ENCODE data around the gene KLF11. TPM values are rescaled to one million over a fixed set of nuclear protein-coding genes. Genes with fewer than 3 reads are reported as not detected.

Gene KLF11
- total RNA-seq (10 to 100 TPM; 38.0 to 44.5 TPM), total RNA-seq (14.4 to 52.4 reads per million in 2 donors)

- DNase-seq (peak; percentile 73 to 87 (median 78)), ATAC-seq (peak; percentile 69)
- H3K27me3 Mint-ChIP-seq, result no peaks in the 10 kb centered on the region
- H3K27ac Mint-ChIP-seq, result peak within 1 kb of the TSS; percentile 93
- peaks cover 24% of the 10 kb centered on the region for H3K4me1 Mint-ChIP-seq
- peak within 1 kb of the TSS; percentile 90 for H3K4me3 Mint-ChIP-seq
- H3K9me3 ChIP-seq (ENCODE audit: control insufficient read depth, low read length, poor library complexity, severe bottlenecking), result no peaks in the 10 kb centered on the region
- no peaks in the 10 kb centered on the region for H3K36me3 Mint-ChIP-seq (ENCODE audit: low read depth)
Measured at GRCh38 chr2:10043256-10043905, at the start of gene KLF11. KLF11 (plus strand) TSS chr2:10043550; CDS start chr2:10043717, 167 bp downstream.

GRCh38 chr2:9994462-9994861 lies 48.9 kb upstream of the KLF11 start:
- H3K9me3 ChIP-seq (ENCODE audit: control insufficient read depth, low read length, poor library complexity, severe bottlenecking), result no peaks in the 10 kb centered on the region
- Mint-ChIP-seq H3K36me3 (ENCODE audit: low read depth) (no peaks in the 10 kb centered on the region), H3K27ac (no peak overlapping the region), H3K4me1 (peaks cover 15% of the 10 kb centered on the region), H3K4me3 (no peak overlapping the region), H3K27me3 (peaks cover 14% of the 10 kb centered on the region)
- ATAC-seq, result no peak
- no peak for DNase-seq

- H3K27me3 Mint-ChIP-seq, result peaks cover 14% of the 10 kb centered on the region
- ATAC-seq (no peak), DNase-seq (no peak)
- H3K4me1 Mint-ChIP-seq, result peaks cover 15% of the 10 kb centered on the region
- no peak overlapping the region for H3K4me3 Mint-ChIP-seq
- H3K27ac Mint-ChIP-seq, result no peak overlapping the region
- no peaks in the 10 kb centered on the region for H3K9me3 ChIP-seq (ENCODE audit: control insufficient read depth, low read length, poor library complexity, severe bottlenecking)
- H3K36me3 Mint-ChIP-seq (ENCODE audit: low read depth), result no peaks in the 10 kb centered on the region
Measured at GRCh38 chr2:9995059-9995458, 48.3 kb upstream of the KLF11 start.

- no peak overlapping the region for H3K27ac Mint-ChIP-seq
- H3K4me1 Mint-ChIP-seq, result peaks cover 15% of the 10 kb centered on the region
Measured at GRCh38 chr2:9996321-9996720, 47.0 kb upstream of the KLF11 start.

GRCh38 chr2:9997936-9998335 lies 45.4 kb upstream of the KLF11 start:
- Mint-ChIP-seq H3K27ac (no peak overlapping the region), H3K27me3 (peaks cover 8% of the 10 kb centered on the region), H3K4me3 (no peak overlapping the region), H3K4me1 (peaks cover 15% of the 10 kb centered on the region), H3K36me3 (ENCODE audit: low read depth) (no peaks in the 10 kb centered on the region)
- DNase-seq, result no peak
- no peak for ATAC-seq
- H3K9me3 ChIP-seq (ENCODE audit: control insufficient read depth, low read length, poor library complexity, severe bottlenecking), result no peaks in the 10 kb centered on the region

More at GRCh38 chr2:9996321-9996720, 47.0 kb upstream of the KLF11 start:
- peaks cover 14% of the 10 kb centered on the region for H3K27me3 Mint-ChIP-seq
- H3K4me3 Mint-ChIP-seq, result no peak overlapping the region
- DNase-seq, result no peak
- no peaks in the 10 kb centered on the region for H3K36me3 Mint-ChIP-seq (ENCODE audit: low read depth)
- no peaks in the 10 kb centered on the region for H3K9me3 ChIP-seq (ENCODE audit: control insufficient read depth, low read length, poor library complexity, severe bottlenecking)
- ATAC-seq, result no peak

GRCh38 chr2:9998916-9999654 lies 44.3 kb upstream of the KLF11 start:
- H3K4me1 Mint-ChIP-seq, result peaks cover 10% of the 10 kb centered on the region
- ATAC-seq (no peak), DNase-seq (no peak)
- H3K36me3 Mint-ChIP-seq (ENCODE audit: low read depth), result no peaks in the 10 kb centered on the region
- H3K9me3 ChIP-seq (ENCODE audit: control insufficient read depth, low read length, poor library complexity, severe bottlenecking), result no peaks in the 10 kb centered on the region
- no peak overlapping the region for H3K4me3 Mint-ChIP-seq
- H3K27me3 Mint-ChIP-seq, result peaks cover 8% of the 10 kb centered on the region
- H3K27ac Mint-ChIP-seq, result no peak overlapping the region

- H3K27ac Mint-ChIP-seq, result no peak overlapping the region
- DNase-seq (no peak), ATAC-seq (no peak)
- H3K4me1 Mint-ChIP-seq, result peaks cover 8% of the 10 kb centered on the region
- peaks cover 9% of the 10 kb centered on the region for H3K27me3 Mint-ChIP-seq
- no peaks in the 10 kb centered on the region for H3K9me3 ChIP-seq (ENCODE audit: control insufficient read depth, low read length, poor library complexity, severe bottlenecking)
- H3K4me3 Mint-ChIP-seq, result no peak overlapping the region
- H3K36me3 Mint-ChIP-seq (ENCODE audit: low read depth), result no peaks in the 10 kb centered on the region
Measured at GRCh38 chr2:9999693-10000092, 43.7 kb upstream of the KLF11 start.

- DNase-seq, result no peak
- H3K27ac Mint-ChIP-seq, result no peak overlapping the region
- peaks cover 12% of the 10 kb centered on the region for H3K27me3 Mint-ChIP-seq
- peaks cover 5% of the 10 kb centered on the region for H3K4me1 Mint-ChIP-seq
- ATAC-seq, result no peak
- H3K4me3 Mint-ChIP-seq, result no peak overlapping the region
- H3K9me3 ChIP-seq (ENCODE audit: control insufficient read depth, low read length, poor library complexity, severe bottlenecking), result no peaks in the 10 kb centered on the region
- H3K36me3 Mint-ChIP-seq (ENCODE audit: low read depth), result no peaks in the 10 kb centered on the region
Measured at GRCh38 chr2:10000541-10000940, 42.8 kb upstream of the KLF11 start.

GRCh38 chr2:10001586-10001985 lies 41.8 kb upstream of the KLF11 start:
- no peak for ATAC-seq
- Mint-ChIP-seq H3K4me1 (peaks cover 3% of the 10 kb centered on the region), H3K4me3 (no peak overlapping the region), H3K27ac (no peak overlapping the region), H3K36me3 (ENCODE audit: low read depth) (no peaks in the 10 kb centered on the region), H3K27me3 (peaks cover 16% of the 10 kb centered on the region)
- no peaks in the 10 kb centered on the region for H3K9me3 ChIP-seq (ENCODE audit: control insufficient read depth, low read length, poor library complexity, severe bottlenecking)
- no peak for DNase-seq

GRCh38 chr2:10002109-10002508 lies 41.2 kb upstream of the KLF11 start:
- H3K9me3 ChIP-seq (ENCODE audit: control insufficient read depth, low read length, poor library complexity, severe bottlenecking), result no peaks in the 10 kb centered on the region
- DNase-seq, result no peak
- Mint-ChIP-seq H3K36me3 (ENCODE audit: low read depth) (no peaks in the 10 kb centered on the region), H3K4me1 (peaks cover 3% of the 10 kb centered on the region), H3K4me3 (no peak overlapping the region), H3K27me3 (peaks cover 16% of the 10 kb centered on the region), H3K27ac (no peak overlapping the region)
- no peak for ATAC-seq

GRCh38 chr2:10002681-10003080 lies 40.7 kb upstream of the KLF11 start:
- no peaks in the 10 kb centered on the region for H3K36me3 Mint-ChIP-seq (ENCODE audit: low read depth)
- ATAC-seq, result no peak
- H3K27me3 Mint-ChIP-seq, result peaks cover 21% of the 10 kb centered on the region
- peaks cover under 1% of the 10 kb centered on the region for H3K4me1 Mint-ChIP-seq
- no peak overlapping the region for H3K27ac Mint-ChIP-seq
- H3K4me3 Mint-ChIP-seq, result no peak overlapping the region
- no peak for DNase-seq
- no peaks in the 10 kb centered on the region for H3K9me3 ChIP-seq (ENCODE audit: control insufficient read depth, low read length, poor library complexity, severe bottlenecking)

- no peak overlapping the region for H3K27ac Mint-ChIP-seq
- DNase-seq, result no peak
- H3K27me3 Mint-ChIP-seq, result peaks cover 27% of the 10 kb centered on the region
- no peak for ATAC-seq
- no peaks in the 10 kb centered on the region for H3K4me1 Mint-ChIP-seq
- H3K4me3 Mint-ChIP-seq, result no peak overlapping the region
- no peaks in the 10 kb centered on the region for H3K9me3 ChIP-seq (ENCODE audit: control insufficient read depth, low read length, poor library complexity, severe bottlenecking)
- no peaks in the 10 kb centered on the region for H3K36me3 Mint-ChIP-seq (ENCODE audit: low read depth)
Measured at GRCh38 chr2:10003206-10004125, 39.9 kb upstream of the KLF11 start.

- no peaks in the 10 kb centered on the region for H3K9me3 ChIP-seq (ENCODE audit: control insufficient read depth, low read length, poor library complexity, severe bottlenecking)
- no peak for ATAC-seq
- Mint-ChIP-seq H3K36me3 (ENCODE audit: low read depth) (no peaks in the 10 kb centered on the region), H3K4me3 (no peak overlapping the region), H3K27me3 (peaks cover 27% of the 10 kb centered on the region), H3K4me1 (peaks cover 2% of the 10 kb centered on the region), H3K27ac (no peak overlapping the region)
- no peak for DNase-seq
Measured at GRCh38 chr2:10004401-10004800, 38.9 kb upstream of the KLF11 start.
